Panc1 (cell line): ENCODE results near the gene PRKD3. TPM values are rescaled to one million over a fixed set of nuclear protein-coding genes. Genes with fewer than 3 reads are reported as not detected.

Experiments
- ATAC-seq: fragments of 200-7000 bp; cut with Tn5 transposase; 2 replicates; pipeline ENCODE4 v1.9.1; 2020; ENCODE audit warnings: mild to moderate bottlenecking, moderate library complexity
- BruUV-seq: library from RNA; stranded (reverse); fragments of 400-500 nt; replicated peaks from 2 replicates; lab custom pipeline; 2021; lab: Mats Ljungman, UMichigan
- CTCF ChIA-PET: fragments of 300-600 bp; sonication (Branson Sonifier 250); formaldehyde crosslinking; loops from one replicate; lab custom pipeline; 2022; ENCODE audit warnings: antibody characterized with exemption; lab: Charles Lee
- POLR2A ChIA-PET: fragments of 300-600 bp; sonication (Branson Sonifier 250); formaldehyde crosslinking; loops from one replicate; lab custom pipeline; 2022; ENCODE audit warnings: antibody characterized with exemption; lab: Charles Lee
- DNase-seq: peaks from one replicate; pipeline ENCODE4 v3.0.0-alpha.2; 2010; ENCODE audit warnings: low read depth, low spot score
- H3K27ac ChIP-seq: 2 replicates; pipeline ENCODE4 v1.5.1; 2011; ENCODE audit warnings: mild to moderate bottlenecking, low read length, inconsistent platforms
- H3K27me3 ChIP-seq: fragments of 200-500 bp; sonication (Bioruptor generic); 2 replicates; pipeline ENCODE4 v1.6.0; 2014; ENCODE audit warnings: low read length, inconsistent platforms; ENCODE audit not compliant: control insufficient read depth, insufficient read depth
- H3K36me3 ChIP-seq: fragments of 200-500 bp; sonication (Bioruptor generic); 2 replicates; pipeline ENCODE4 v1.5.1; 2014; ENCODE audit warnings: inconsistent platforms, mild to moderate bottlenecking, low read length, moderate library complexity; ENCODE audit not compliant: control insufficient read depth, insufficient read depth
- H3K4me1 ChIP-seq: 2 replicates; pipeline ENCODE4 v1.5.1; 2011; ENCODE audit warnings: inconsistent platforms, mild to moderate bottlenecking, low read length, moderate library complexity; ENCODE audit not compliant: control insufficient read depth, insufficient read depth
- H3K4me3 ChIP-seq, 2 experiments: 2 replicates each; pipeline ENCODE4 v1.5.1; 2011 to 2012; ENCODE audit warnings: low read depth in 2 of 2, low read length in 2 of 2, mild to moderate bottlenecking in 2 of 2, inconsistent platforms in 1 of 2, moderate library complexity in 1 of 2
- H3K9me3 ChIP-seq: fragments of 200-500 bp; sonication (Bioruptor generic); 2 replicates; pipeline ENCODE4 v1.5.1; 2014; ENCODE audit warnings: low read depth, mild to moderate bottlenecking, inconsistent platforms, low read length, moderate library complexity; ENCODE audit not compliant: control insufficient read depth, insufficient read depth
- CTCF ChIP-seq: fragments of 450-650 bp; IDR thresholded peaks from 2 replicates; pipeline ENCODE4 v1.5.1; 2017; ENCODE audit warnings: mild to moderate bottlenecking
- POLR2AphosphoS5 ChIP-seq: IDR thresholded peaks from 2 replicates; pipeline ENCODE4 v1.6.1; 2012; ENCODE audit warnings: mild to moderate bottlenecking, low read depth, low read length, moderate library complexity
- REST ChIP-seq, 2 experiments: IDR thresholded peaks; 2 replicates each; pipeline ENCODE4 v1.6.1; 2011 to 2012; ENCODE audit warnings: low read depth in 2 of 2, control low read depth in 1 of 2, low read length in 1 of 2, mild to moderate bottlenecking in 1 of 2, moderate library complexity in 1 of 2; ENCODE audit not compliant: insufficient read depth in 1 of 2
- SIN3A ChIP-seq: IDR thresholded peaks from 2 replicates; pipeline ENCODE4 v1.6.1; 2012; ENCODE audit warnings: low read depth, mild to moderate bottlenecking, low read length, moderate library complexity, borderline replicate concordance; ENCODE audit not compliant: insufficient read depth
- TCF7L2 ChIP-seq: IDR thresholded peaks from 2 replicates; pipeline ENCODE4 v1.6.1; 2011; ENCODE audit warnings: mild to moderate bottlenecking, low read depth, low read length, inconsistent platforms
- in situ Hi-C: cut with HindIII; loops from 2 replicates; pipeline ENCODE4 v1.10.0; 2016; ENCODE audit warnings: low sequenced_read_pairs, low pct_unique_long_range_greater_than_20kb
- intact Hi-C: fragments of 100-400 bp; cut with micrococcal nuclease; formaldehyde crosslinking; loops from one replicate; pipeline ENCODE4 v1.10.0; 2022; ENCODE audit not compliant: unreplicated experiment
- total RNA-seq: library from RNA; stranded (reverse); gene quantifications from one replicate; pipeline ENCODE4 v1.2.1, GENCODE V29; 2021; ENCODE audit not compliant: unreplicated experiment

Gene PRKD3
- total RNA-seq, 1 experiment from 2014 or later = 21.8 TPM

GRCh38 chr2:37307500-37307899, 17.1 kb downstream of the PRKD3 start:
- in situ Hi-C loops (no loop called here), intact Hi-C loops (no loop called here)
- Histone ChIP-seq H3K4me1 (peaks cover 3% of the 10 kb centered on the region; the same call in 1 of the 2 replicates), H3K27me3 (no peaks in the 10 kb centered on the region), H3K27ac (no peak overlapping the region), H3K4me3 (no peak overlapping the region), H3K9me3 (no peaks in the 10 kb centered on the region), H3K36me3 (no peaks in the 10 kb centered on the region)
- no peak for TF ChIP-seq REST (IDR thresholded peaks at IDR 0.05; ENCODE audit: insufficient read depth in 1 of 2, low read depth in 2 of 2, low read length in 1 of 2)
- no peak for TF ChIP-seq POLR2AphosphoS5
- no peak for TF ChIP-seq TCF7L2
- no peak for TF ChIP-seq CTCF
- TF ChIP-seq SIN3A = no peak
- CTCF ChIA-PET = no interaction called here
- no peak for DNase-seq
- ATAC-seq = no peak
- BruUV-seq = no TSS peak
- POLR2A ChIA-PET = no interaction called here

GRCh38 chr2:37306024-37306423, 18.6 kb downstream of the PRKD3 start:
- in situ Hi-C loops (no loop called here), intact Hi-C loops (no loop called here)
- H3K27ac ChIP-seq = no peak overlapping the region
- ChIA-PET CTCF (no interaction called here), POLR2A (no interaction called here)
- no peak for ATAC-seq
- no TSS peak for BruUV-seq
- no peaks in the 10 kb centered on the region for H3K9me3 ChIP-seq
- H3K4me3 ChIP-seq = no peak overlapping the region
- no peaks in the 10 kb centered on the region for H3K36me3 ChIP-seq
- H3K27me3 ChIP-seq = no peaks in the 10 kb centered on the region
- peaks cover 3% of the 10 kb centered on the region; the same call in 1 of the 2 replicates for H3K4me1 ChIP-seq
- no peak for DNase-seq
- no peak for TF ChIP-seq CTCF
- TF ChIP-seq REST (IDR thresholded peaks at IDR 0.05; ENCODE audit: insufficient read depth in 1 of 2, low read depth in 2 of 2, low read length in 1 of 2) = no peak
- no peak for TF ChIP-seq SIN3A
